Upper lobe of right lung (tissue), 1 donor: ENCODE measurements around the gene CRYZL1. TPM values are rescaled to one million over a fixed set of nuclear protein-coding genes. Genes with fewer than 3 reads are reported as not detected.

ENCODE experiments used
- ATAC-seq: fragments of 200-7000 bp; cut with Tn5 transposase; one replicate; pipeline ENCODE4 v1.9.1; 2020; ENCODE audit warnings: mild to moderate bottlenecking, moderate library complexity
- DNase-seq: peaks from one replicate; pipeline ENCODE4 v3.0.0-alpha.2; 2020
- H3K27ac ChIP-seq: fragments of 200-600 bp; one replicate; pipeline ENCODE4 v1.8.0; 2022
- H3K27me3 ChIP-seq: fragments of 200-600 bp; one replicate; pipeline ENCODE4 v1.8.0; 2022; ENCODE audit warnings: mild to moderate bottlenecking
- H3K36me3 ChIP-seq: fragments of 200-600 bp; one replicate; pipeline ENCODE4 v1.8.0; 2022
- H3K4me1 ChIP-seq: fragments of 200-600 bp; one replicate; pipeline ENCODE4 v1.8.0; 2022
- H3K4me3 ChIP-seq: fragments of 200-600 bp; one replicate; pipeline ENCODE4 v1.8.0; 2022; ENCODE audit warnings: mild to moderate bottlenecking
- H3K9me3 ChIP-seq: fragments of 200-600 bp; one replicate; pipeline ENCODE4 v1.8.0; 2022
- CTCF ChIP-seq: fragments of 200-600 bp; IDR thresholded peaks from one replicate; pipeline ENCODE4 v1.8.0; 2022; ENCODE audit warnings: antibody characterized with exemption
- intact Hi-C: fragments of 100-400 bp; cut with DNase I; formaldehyde crosslinking; loops from one replicate; pipeline ENCODE4 v1.11.0; 2022
- total RNA-seq: library from RNA; stranded (reverse); fragmentation: NEBNext Ultra II Directional; extraction: Animal tissue kit (Norgen Biotek cat#: 25700); gene quantifications from one replicate; pipeline ENCODE4 v1.2.1, GENCODE V29; 2021
- donor health status: DM: no; HTN: yes; CAD: no; lungs with severe emphysema.

CRYZL1 gene
- total RNA-seq, 1 donor from 2014 or later: 38.0 TPM

- H3K9me3 ChIP-seq: no peaks in the 10 kb centered on the region
- peaks cover 98% of the 10 kb centered on the region for H3K36me3 ChIP-seq
- no peak for DNase-seq
- H3K27me3 ChIP-seq: no peaks in the 10 kb centered on the region
- peak; percentile 23 for ATAC-seq
- TF ChIP-seq CTCF: no peak
- intact Hi-C loops: no loop called here
- no peak overlapping the region for H3K4me3 ChIP-seq
- peaks cover 12% of the 10 kb centered on the region for H3K4me1 ChIP-seq
- no peak overlapping the region for H3K27ac ChIP-seq
Observed at GRCh38 chr21:33552093-33552998, 89.2 kb downstream of the CRYZL1 start.

- TF ChIP-seq CTCF: no peak
- H3K36me3 ChIP-seq: peaks cover 98% of the 10 kb centered on the region
Observed at GRCh38 chr21:33551664-33552063, 89.9 kb downstream of the CRYZL1 start.

GRCh38 chr21:33550772-33551660, 90.5 kb downstream of the CRYZL1 start:
- peak; percentile 26 for ATAC-seq

More at GRCh38 chr21:33551664-33552063, 89.9 kb downstream of the CRYZL1 start:
- H3K4me3 ChIP-seq: no peak overlapping the region
- peaks cover 15% of the 10 kb centered on the region for H3K4me1 ChIP-seq
- no peaks in the 10 kb centered on the region for H3K9me3 ChIP-seq
- intact Hi-C loops: no loop called here
- H3K27me3 ChIP-seq: no peaks in the 10 kb centered on the region
- ATAC-seq (no peak), DNase-seq (no peak)
- no peak overlapping the region for H3K27ac ChIP-seq

GRCh38 chr21:33549848-33550771, 91.4 kb downstream of the CRYZL1 start:
- DNase-seq (no peak), ATAC-seq (peak; percentile 6)
- intact Hi-C loops: no loop called here
- Histone ChIP-seq H3K27me3 (no peaks in the 10 kb centered on the region), H3K27ac (no peak overlapping the region), H3K36me3 (peaks cover 89% of the 10 kb centered on the region), H3K4me1 (peaks cover 17% of the 10 kb centered on the region), H3K9me3 (no peaks in the 10 kb centered on the region), H3K4me3 (no peak overlapping the region)
- TF ChIP-seq CTCF: no peak

More at GRCh38 chr21:33550772-33551660, 90.5 kb downstream of the CRYZL1 start:
- Histone ChIP-seq H3K4me1 (peaks cover 18% of the 10 kb centered on the region), H3K36me3 (peaks cover 98% of the 10 kb centered on the region), H3K27me3 (no peaks in the 10 kb centered on the region), H3K9me3 (no peaks in the 10 kb centered on the region), H3K27ac (no peak overlapping the region), H3K4me3 (no peak overlapping the region)
- no peak for DNase-seq
- intact Hi-C loops: no loop called here
- TF ChIP-seq CTCF: no peak

GRCh38 chr21:33546086-33546485, 95.5 kb downstream of the CRYZL1 start:
- intact Hi-C loops: no loop called here
- Histone ChIP-seq H3K27me3 (no peaks in the 10 kb centered on the region), H3K4me1 (peaks cover 23% of the 10 kb centered on the region), H3K36me3 (peaks cover 50% of the 10 kb centered on the region), H3K4me3 (no peak overlapping the region), H3K27ac (no peak overlapping the region), H3K9me3 (no peaks in the 10 kb centered on the region)
- TF ChIP-seq CTCF: no peak
- ATAC-seq (no peak), DNase-seq (no peak)
